Measurements from ENCODE around the gene ELOVL2.

DNA sequence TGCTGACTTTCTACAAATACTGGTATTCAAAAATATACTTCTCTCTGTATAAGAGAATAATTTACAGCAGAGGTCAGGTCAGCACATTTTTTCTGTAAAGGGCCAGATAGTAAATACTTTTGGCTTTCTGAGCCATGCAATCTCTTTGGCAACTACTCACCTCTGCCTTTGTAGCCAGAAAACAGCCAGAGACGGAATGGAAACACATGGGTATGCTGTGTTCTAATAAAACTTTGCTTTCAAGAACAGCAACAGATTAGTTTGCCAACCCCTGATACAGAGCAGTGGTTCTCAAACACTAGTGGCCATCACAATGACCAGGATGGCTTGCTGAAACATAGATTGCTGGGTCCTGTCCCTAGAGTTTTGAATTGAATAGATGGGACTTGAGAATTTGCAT, 111.0 kb downstream of the ELOVL2 start:
- TF ChIP-seq, protein P1, sequence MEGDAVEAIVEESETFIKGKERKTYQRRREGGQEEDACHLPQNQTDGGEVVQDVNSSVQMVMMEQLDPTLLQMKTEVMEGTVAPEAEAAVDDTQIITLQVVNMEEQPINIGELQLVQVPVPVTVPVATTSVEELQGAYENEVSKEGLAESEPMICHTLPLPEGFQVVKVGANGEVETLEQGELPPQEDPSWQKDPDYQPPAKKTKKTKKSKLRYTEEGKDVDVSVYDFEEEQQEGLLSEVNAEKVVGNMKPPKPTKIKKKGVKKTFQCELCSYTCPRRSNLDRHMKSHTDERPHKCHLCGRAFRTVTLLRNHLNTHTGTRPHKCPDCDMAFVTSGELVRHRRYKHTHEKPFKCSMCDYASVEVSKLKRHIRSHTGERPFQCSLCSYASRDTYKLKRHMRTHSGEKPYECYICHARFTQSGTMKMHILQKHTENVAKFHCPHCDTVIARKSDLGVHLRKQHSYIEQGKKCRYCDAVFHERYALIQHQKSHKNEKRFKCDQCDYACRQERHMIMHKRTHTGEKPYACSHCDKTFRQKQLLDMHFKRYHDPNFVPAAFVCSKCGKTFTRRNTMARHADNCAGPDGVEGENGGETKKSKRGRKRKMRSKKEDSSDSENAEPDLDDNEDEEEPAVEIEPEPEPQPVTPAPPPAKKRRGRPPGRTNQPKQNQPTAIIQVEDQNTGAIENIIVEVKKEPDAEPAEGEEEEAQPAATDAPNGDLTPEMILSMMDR (IDR thresholded peaks at IDR 0.05; ENCODE audit: low read depth, low read length): no peak
- TF ChIP-seq POLR2A (IDR thresholded peaks at IDR 0.05; ENCODE audit: extremely low read depth, insufficient read length) (no peak), MYC (IDR thresholded peaks at IDR 0.05; ENCODE audit: low read depth, low read length) (no peak)
